SU-DHL-6 (cell line): ENCODE measurements around the gene EFNA4.

Source experiments
- H2AFZ ChIP-seq: fragments of 200-600 bp; sonication (generic); 2 replicates; pipeline ENCODE4 v1.6.1; 2014; ENCODE audit warnings: low read depth, mild to moderate bottlenecking, moderate library complexity, mixed read lengths, antibody characterized with exemption, low read length; ENCODE audit not compliant: severe bottlenecking
- H3F3A ChIP-seq: fragments of 200-600 bp; shearing (Covaris generic); 2 replicates; pipeline ENCODE4 v1.6.0; 2016; ENCODE audit warnings: antibody characterized with exemption, mild to moderate bottlenecking; ENCODE audit not compliant: insufficient read depth
- H3K27ac ChIP-seq: fragments of 200-600 bp; sonication (generic); 2 replicates; pipeline ENCODE4 v1.5.1; 2016; ENCODE audit warnings: low read depth, mild to moderate bottlenecking, low read length, moderate library complexity, mixed read lengths
- H3K27me3 ChIP-seq: fragments of 200-600 bp; sonication (generic), shearing (Covaris generic); 2 replicates; pipeline ENCODE4 v1.6.0; 2014; ENCODE audit warnings: mild to moderate bottlenecking, low read length
- H3K36me3 ChIP-seq: fragments of 200-600 bp; sonication (generic); 2 replicates; pipeline ENCODE4 v1.6.1; 2014; ENCODE audit warnings: mild to moderate bottlenecking, low read length, mixed read lengths
- H3K4me2 ChIP-seq: fragments of 300-600, 200-600 bp; shearing (Covaris generic), sonication (generic); 2 replicates; pipeline ENCODE4 v1.6.0; 2014; ENCODE audit warnings: low read length, low read depth, mild to moderate bottlenecking; ENCODE audit not compliant: poor library complexity, severe bottlenecking
- H3K4me3 ChIP-seq: fragments of 200-600 bp; sonication (generic); 2 replicates; pipeline ENCODE4 v1.5.1; 2014; ENCODE audit warnings: antibody characterized with exemption, low read length, mild to moderate bottlenecking, mixed read lengths; ENCODE audit not compliant: insufficient read depth, poor library complexity, severe bottlenecking
- H3K79me2 ChIP-seq: fragments of 200-600 bp; sonication (generic); 2 replicates; pipeline ENCODE4 v1.6.1; 2014; ENCODE audit warnings: mild to moderate bottlenecking, low read length, moderate library complexity; ENCODE audit not compliant: insufficient read depth
- H3K9ac ChIP-seq: fragments of 200-600 bp; sonication (generic); 2 replicates; pipeline ENCODE4 v1.7.0; 2014; ENCODE audit warnings: mild to moderate bottlenecking, low read length
- H3K9me2 ChIP-seq: fragments of 200-600 bp; sonication (generic); replicated peaks from 2 replicates; pipeline ENCODE4 v1.6.1; 2014; ENCODE audit warnings: low read length; ENCODE audit not compliant: insufficient read depth
- H3K9me3 ChIP-seq: fragments of 200-600 bp; sonication (generic); 2 replicates; pipeline ENCODE4 v1.6.1; 2014; ENCODE audit warnings: low read length, mixed read lengths; ENCODE audit not compliant: insufficient read depth
- H4K20me1 ChIP-seq: fragments of 200-600 bp; sonication (generic); 2 replicates; pipeline ENCODE4 v1.6.1; 2014; ENCODE audit warnings: low read depth, mild to moderate bottlenecking, antibody characterized with exemption, low read length, moderate library complexity, mixed read lengths
- CTCF ChIP-seq: fragments of 200-600 bp; sonication (generic); IDR thresholded peaks from one replicate; pipeline ENCODE4 v1.5.1; 2017; ENCODE audit warnings: antibody characterized with exemption, mild to moderate bottlenecking, low read length, moderate library complexity; ENCODE audit not compliant: insufficient read depth, poor library complexity, severe bottlenecking
- EZH2phosphoT487 ChIP-seq: fragments of 200-600 bp; sonication (generic), shearing (Covaris generic); conservative IDR thresholded peaks from 2 replicates; pipeline ENCODE4 v1.6.1; 2018; ENCODE audit warnings: mild to moderate bottlenecking, antibody characterized with exemption, low read length, moderate library complexity, mixed read lengths

EFNA4 gene

GRCh38 chr1:155034318-155035208 lies 29.0 kb upstream of the EFNA4 start:
- no peak overlapping the region for H3K9ac ChIP-seq
- H2AFZ ChIP-seq = no peak overlapping the region
- no peak overlapping the region for H3K27ac ChIP-seq
- H3K79me2 ChIP-seq = no peaks in the 10 kb centered on the region
- no peak for TF ChIP-seq CTCF
- TF ChIP-seq EZH2phosphoT487 = no peak
- H3K9me2 ChIP-seq = no peaks in the 10 kb centered on the region
- no peak overlapping the region for H3K4me2 ChIP-seq
- H3K27me3 ChIP-seq = no peaks in the 10 kb centered on the region
- no peaks in the 10 kb centered on the region for H3F3A ChIP-seq
- no peaks in the 10 kb centered on the region for H4K20me1 ChIP-seq
- no peaks in the 10 kb centered on the region for H3K36me3 ChIP-seq
- H3K9me3 ChIP-seq = no peaks in the 10 kb centered on the region
- H3K4me3 ChIP-seq = no peak overlapping the region

GRCh38 chr1:155035936-155036335 lies 27.6 kb upstream of the EFNA4 start:
- Histone ChIP-seq H3K36me3 (no peaks in the 10 kb centered on the region), H3K79me2 (no peaks in the 10 kb centered on the region), H3K9ac (no peak overlapping the region), H3K27ac (no peak overlapping the region), H3K4me3 (no peak overlapping the region), H3K4me2 (no peak overlapping the region), H3K27me3 (no peaks in the 10 kb centered on the region), H3K9me2 (no peaks in the 10 kb centered on the region), H2AFZ (no peak overlapping the region), H3F3A (no peaks in the 10 kb centered on the region), H4K20me1 (no peaks in the 10 kb centered on the region), H3K9me3 (no peaks in the 10 kb centered on the region)
- no peak for TF ChIP-seq EZH2phosphoT487
- TF ChIP-seq CTCF = no peak

- Histone ChIP-seq H3K79me2 (no peaks in the 10 kb centered on the region), H3K36me3 (no peaks in the 10 kb centered on the region), H3K4me3 (no peak overlapping the region), H4K20me1 (no peaks in the 10 kb centered on the region), H2AFZ (no peak overlapping the region), H3K4me2 (no peak overlapping the region), H3F3A (no peaks in the 10 kb centered on the region), H3K27me3 (no peaks in the 10 kb centered on the region), H3K9me3 (no peaks in the 10 kb centered on the region), H3K27ac (no peak overlapping the region), H3K9ac (no peak overlapping the region), H3K9me2 (no peaks in the 10 kb centered on the region)
- TF ChIP-seq EZH2phosphoT487 = no peak
- TF ChIP-seq CTCF = no peak
Measured at GRCh38 chr1:155037043-155037442, 26.5 kb upstream of the EFNA4 start.
